Panc1 (cell line): ENCODE measurements around the gene TBC1D2B. TPM values are rescaled to one million over a fixed set of nuclear protein-coding genes. Genes with fewer than 3 reads are reported as not detected.

Experiments
- ATAC-seq: fragments of 200-7000 bp; cut with Tn5 transposase; 2 replicates; pipeline ENCODE4 v1.9.1; 2020; ENCODE audit warnings: mild to moderate bottlenecking, moderate library complexity
- BruUV-seq: library from RNA; stranded (reverse); fragments of 400-500 nt; replicated peaks from 2 replicates; lab custom pipeline; 2021; lab: Mats Ljungman, UMichigan
- CTCF ChIA-PET: fragments of 300-600 bp; sonication (Branson Sonifier 250); formaldehyde crosslinking; loops from one replicate; lab custom pipeline; 2022; ENCODE audit warnings: antibody characterized with exemption; lab: Charles Lee
- POLR2A ChIA-PET: fragments of 300-600 bp; sonication (Branson Sonifier 250); formaldehyde crosslinking; loops from one replicate; lab custom pipeline; 2022; ENCODE audit warnings: antibody characterized with exemption; lab: Charles Lee
- DNase-seq: peaks from one replicate; pipeline ENCODE4 v3.0.0-alpha.2; 2010; ENCODE audit warnings: low read depth, low spot score
- H3K27ac ChIP-seq: 2 replicates; pipeline ENCODE4 v1.5.1; 2011; ENCODE audit warnings: mild to moderate bottlenecking, low read length, inconsistent platforms
- H3K27me3 ChIP-seq: fragments of 200-500 bp; sonication (Bioruptor generic); 2 replicates; pipeline ENCODE4 v1.6.0; 2014; ENCODE audit warnings: low read length, inconsistent platforms; ENCODE audit not compliant: control insufficient read depth, insufficient read depth
- H3K36me3 ChIP-seq: fragments of 200-500 bp; sonication (Bioruptor generic); 2 replicates; pipeline ENCODE4 v1.5.1; 2014; ENCODE audit warnings: inconsistent platforms, mild to moderate bottlenecking, low read length, moderate library complexity; ENCODE audit not compliant: control insufficient read depth, insufficient read depth
- H3K4me1 ChIP-seq: 2 replicates; pipeline ENCODE4 v1.5.1; 2011; ENCODE audit warnings: inconsistent platforms, mild to moderate bottlenecking, low read length, moderate library complexity; ENCODE audit not compliant: control insufficient read depth, insufficient read depth
- H3K4me3 ChIP-seq, 2 experiments: 2 replicates each; pipeline ENCODE4 v1.5.1; 2011 to 2012; ENCODE audit warnings: low read depth in 2 of 2, low read length in 2 of 2, mild to moderate bottlenecking in 2 of 2, inconsistent platforms in 1 of 2, moderate library complexity in 1 of 2
- H3K9me3 ChIP-seq: fragments of 200-500 bp; sonication (Bioruptor generic); 2 replicates; pipeline ENCODE4 v1.5.1; 2014; ENCODE audit warnings: low read depth, mild to moderate bottlenecking, inconsistent platforms, low read length, moderate library complexity; ENCODE audit not compliant: control insufficient read depth, insufficient read depth
- CTCF ChIP-seq: fragments of 450-650 bp; IDR thresholded peaks from 2 replicates; pipeline ENCODE4 v1.5.1; 2017; ENCODE audit warnings: mild to moderate bottlenecking
- POLR2AphosphoS5 ChIP-seq: IDR thresholded peaks from 2 replicates; pipeline ENCODE4 v1.6.1; 2012; ENCODE audit warnings: mild to moderate bottlenecking, low read depth, low read length, moderate library complexity
- SIN3A ChIP-seq: IDR thresholded peaks from 2 replicates; pipeline ENCODE4 v1.6.1; 2012; ENCODE audit warnings: low read depth, mild to moderate bottlenecking, low read length, moderate library complexity, borderline replicate concordance; ENCODE audit not compliant: insufficient read depth
- TCF7L2 ChIP-seq: IDR thresholded peaks from 2 replicates; pipeline ENCODE4 v1.6.1; 2011; ENCODE audit warnings: mild to moderate bottlenecking, low read depth, low read length, inconsistent platforms
- in situ Hi-C: cut with HindIII; loops from 2 replicates; pipeline ENCODE4 v1.10.0; 2016; ENCODE audit warnings: low sequenced_read_pairs, low pct_unique_long_range_greater_than_20kb
- intact Hi-C: fragments of 100-400 bp; cut with micrococcal nuclease; formaldehyde crosslinking; loops from one replicate; pipeline ENCODE4 v1.10.0; 2022; ENCODE audit not compliant: unreplicated experiment
- total RNA-seq: library from RNA; stranded (reverse); gene quantifications from one replicate; pipeline ENCODE4 v1.2.1, GENCODE V29; 2021; ENCODE audit not compliant: unreplicated experiment
- TF ChIP-seq, protein P1 (sequence below), 2 experiments: IDR thresholded peaks; 2 replicates each; pipeline ENCODE4 v1.6.1; 2011 to 2012; ENCODE audit warnings: low read depth in 2 of 2, control low read depth in 1 of 2, low read length in 1 of 2, mild to moderate bottlenecking in 1 of 2, moderate library complexity in 1 of 2; ENCODE audit not compliant: insufficient read depth in 1 of 2

TBC1D2B gene
- total RNA-seq, 1 experiment from 2014 or later, result 59.3 TPM

GRCh38 chr15:78109156-78109555 lies 31.6 kb upstream of the TBC1D2B start:
- no peak for DNase-seq
- no peaks in the 10 kb centered on the region for H3K27me3 ChIP-seq
- no peaks in the 10 kb centered on the region for H3K4me1 ChIP-seq
- TF ChIP-seq, protein P1, sequence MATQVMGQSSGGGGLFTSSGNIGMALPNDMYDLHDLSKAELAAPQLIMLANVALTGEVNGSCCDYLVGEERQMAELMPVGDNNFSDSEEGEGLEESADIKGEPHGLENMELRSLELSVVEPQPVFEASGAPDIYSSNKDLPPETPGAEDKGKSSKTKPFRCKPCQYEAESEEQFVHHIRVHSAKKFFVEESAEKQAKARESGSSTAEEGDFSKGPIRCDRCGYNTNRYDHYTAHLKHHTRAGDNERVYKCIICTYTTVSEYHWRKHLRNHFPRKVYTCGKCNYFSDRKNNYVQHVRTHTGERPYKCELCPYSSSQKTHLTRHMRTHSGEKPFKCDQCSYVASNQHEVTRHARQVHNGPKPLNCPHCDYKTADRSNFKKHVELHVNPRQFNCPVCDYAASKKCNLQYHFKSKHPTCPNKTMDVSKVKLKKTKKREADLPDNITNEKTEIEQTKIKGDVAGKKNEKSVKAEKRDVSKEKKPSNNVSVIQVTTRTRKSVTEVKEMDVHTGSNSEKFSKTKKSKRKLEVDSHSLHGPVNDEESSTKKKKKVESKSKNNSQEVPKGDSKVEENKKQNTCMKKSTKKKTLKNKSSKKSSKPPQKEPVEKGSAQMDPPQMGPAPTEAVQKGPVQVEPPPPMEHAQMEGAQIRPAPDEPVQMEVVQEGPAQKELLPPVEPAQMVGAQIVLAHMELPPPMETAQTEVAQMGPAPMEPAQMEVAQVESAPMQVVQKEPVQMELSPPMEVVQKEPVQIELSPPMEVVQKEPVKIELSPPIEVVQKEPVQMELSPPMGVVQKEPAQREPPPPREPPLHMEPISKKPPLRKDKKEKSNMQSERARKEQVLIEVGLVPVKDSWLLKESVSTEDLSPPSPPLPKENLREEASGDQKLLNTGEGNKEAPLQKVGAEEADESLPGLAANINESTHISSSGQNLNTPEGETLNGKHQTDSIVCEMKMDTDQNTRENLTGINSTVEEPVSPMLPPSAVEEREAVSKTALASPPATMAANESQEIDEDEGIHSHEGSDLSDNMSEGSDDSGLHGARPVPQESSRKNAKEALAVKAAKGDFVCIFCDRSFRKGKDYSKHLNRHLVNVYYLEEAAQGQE (IDR thresholded peaks at IDR 0.05; ENCODE audit: insufficient read depth in 1 of 2, low read depth in 2 of 2, low read length in 1 of 2), result no peak
- no peak for TF ChIP-seq SIN3A
- no peak for TF ChIP-seq TCF7L2
- no peak for TF ChIP-seq POLR2AphosphoS5
- TF ChIP-seq CTCF, result no peak
- no peak overlapping the region for H3K27ac ChIP-seq
- H3K36me3 ChIP-seq, result no peaks in the 10 kb centered on the region
- POLR2A ChIA-PET, result no interaction called here
- CTCF ChIA-PET, result interaction anchor here (0.6 to 2.3 kb wide), 7 partner anchors 61 to 150 kb away, joined by 3 to 17 read pairs (median 7); no protein-coding TSS in a partner anchor
- no peaks in the 10 kb centered on the region for H3K9me3 ChIP-seq
- no peak overlapping the region for H3K4me3 ChIP-seq
- BruUV-seq, result no TSS peak
- in situ Hi-C loops (no loop called here), intact Hi-C loops (loop anchor here (2.0 kb wide), 1 partner anchor 150 kb away; no protein-coding TSS in a partner anchor)
- no peak for ATAC-seq

GRCh38 chr15:78108300-78109084 lies 31.0 kb upstream of the TBC1D2B start:
- no peaks in the 10 kb centered on the region for H3K27me3 ChIP-seq
- in situ Hi-C loops (no loop called here), intact Hi-C loops (loop anchor here (1.0 to 2.0 kb wide), 3 partner anchors 108 to 150 kb away; no protein-coding TSS in a partner anchor)
- H3K36me3 ChIP-seq, result no peaks in the 10 kb centered on the region
- no peak overlapping the region for H3K4me3 ChIP-seq
- ChIA-PET POLR2A (no interaction called here), CTCF (interaction anchor here (0.6 to 2.3 kb wide), 13 partner anchors 22 to 160 kb away, joined by 3 to 17 read pairs (median 4); partner anchors contain the start of gene CIB2)
- ATAC-seq (peak; percentile 92), DNase-seq (peak; percentile 38)
- H3K4me1 ChIP-seq, result no peaks in the 10 kb centered on the region
- no TSS peak for BruUV-seq
- no peaks in the 10 kb centered on the region for H3K9me3 ChIP-seq
- no peak overlapping the region for H3K27ac ChIP-seq
- TF ChIP-seq CTCF, result peak; percentile 95
- TF ChIP-seq SIN3A, result no peak
